HepG2 (cell line): ENCODE data around the gene GNL1. TPM values are rescaled to one million over a fixed set of nuclear protein-coding genes. Genes with fewer than 3 reads are reported as not detected.

Experiments used
- PRMT3 ChIP-seq: sonication (generic); formaldehyde crosslinking; IDR thresholded peaks from 2 replicates; pipeline ENCODE4 v1.8.1; 2022; ENCODE audit warnings: low read depth, mild to moderate bottlenecking, moderate library complexity, missing genetic modification reagents, borderline replicate concordance
- SP4 ChIP-seq: sonication (generic); formaldehyde crosslinking; IDR thresholded peaks from 2 replicates; pipeline ENCODE4 v1.8.1; 2023; ENCODE audit warnings: mild to moderate bottlenecking, missing genetic modification reagents
- SRF ChIP-seq: IDR thresholded peaks from 2 replicates; pipeline ENCODE4 v1.6.1; 2011; ENCODE audit warnings: mild to moderate bottlenecking, low read depth, low read length, moderate library complexity
- THAP11 ChIP-seq: IDR thresholded peaks from 2 replicates; pipeline ENCODE4 v1.6.1; 2016; ENCODE audit warnings: missing biosample characterization, missing genetic modification reagents
- ZNF329 ChIP-seq: sonication (generic); formaldehyde crosslinking; IDR thresholded peaks from 2 replicates; pipeline ENCODE4 v1.9.0; 2021; ENCODE audit warnings: low read depth, mild to moderate bottlenecking, missing genetic modification reagents
- ZNF441 ChIP-seq: sonication (generic); formaldehyde crosslinking; IDR thresholded peaks from 2 replicates; pipeline ENCODE4 v1.7.0; 2021; ENCODE audit warnings: missing genetic modification reagents, borderline replicate concordance
- ZNF672 ChIP-seq: sonication (generic); formaldehyde crosslinking; IDR thresholded peaks from 2 replicates; pipeline ENCODE4 v1.8.1; 2022; ENCODE audit warnings: missing genetic modification reagents
- polyA plus RNA-seq, 8 experiments: library from polyadenylated mRNA; depleted of rRNA in 3 of 8; stranded (reverse) in 7 of 8; unstranded in 1 of 8; fragments of >200 nt; fragmentation: Illumina TruSeq in 4 of 8; extraction: Trizol in 4 of 8; gene quantifications; 2 replicates each; pipeline versions ENCODE4 v1.2.1 to v1.2.3, GENCODE V29; 2011 to 2016; ENCODE audit warnings: low read depth in 4 of 8, missing spikeins in 1 of 8, mixed read lengths in 1 of 8; ENCODE audit not compliant: insufficient read depth in 1 of 8
- total RNA-seq, 5 experiments: library from RNA; depleted of rRNA; stranded (reverse); fragments of >200 nt; fragmentation: Illumina TruSeq; extraction: Trizol; gene quantifications; 2 replicates each; pipeline ENCODE4 v1.2.3, GENCODE V29; 2016; ENCODE audit warnings: low read depth in 1 of 5
- TF ChIP-seq, protein P1 (sequence below): sonication (generic); formaldehyde crosslinking; conservative IDR thresholded peaks from 2 replicates; pipeline ENCODE4 v1.8.0; 2022; ENCODE audit warnings: mild to moderate bottlenecking, moderate library complexity, missing genetic modification reagents
- TF ChIP-seq, protein P2 (sequence below): sonication (generic); formaldehyde crosslinking; IDR thresholded peaks from 2 replicates; pipeline ENCODE4 v1.4.0; 2020; ENCODE audit warnings: mild to moderate bottlenecking, missing genetic modification reagents
- TF ChIP-seq, protein P3 (sequence below): sonication (generic); formaldehyde crosslinking; IDR thresholded peaks from 2 replicates; pipeline ENCODE4 v1.5.0; 2020; ENCODE audit warnings: missing genetic modification reagents
- TF ChIP-seq, protein P4 (sequence below): sonication (generic); formaldehyde crosslinking; IDR thresholded peaks from 2 replicates; pipeline ENCODE4 v1.8.1; 2023; ENCODE audit warnings: missing genetic modification reagents, inconsistent platforms, borderline replicate concordance
- TF ChIP-seq, protein P5 (sequence below): sonication (generic); formaldehyde crosslinking; IDR thresholded peaks from 2 replicates; pipeline ENCODE4 v1.4.0; 2020; ENCODE audit warnings: missing genetic modification reagents

Gene GNL1
- total and polyA plus RNA-seq, 2 of the 13 experiments (the other 11 are each of a cell fraction or from before 2014, with no cell fraction given), result 35.0 to 55.6 TPM

DNA sequence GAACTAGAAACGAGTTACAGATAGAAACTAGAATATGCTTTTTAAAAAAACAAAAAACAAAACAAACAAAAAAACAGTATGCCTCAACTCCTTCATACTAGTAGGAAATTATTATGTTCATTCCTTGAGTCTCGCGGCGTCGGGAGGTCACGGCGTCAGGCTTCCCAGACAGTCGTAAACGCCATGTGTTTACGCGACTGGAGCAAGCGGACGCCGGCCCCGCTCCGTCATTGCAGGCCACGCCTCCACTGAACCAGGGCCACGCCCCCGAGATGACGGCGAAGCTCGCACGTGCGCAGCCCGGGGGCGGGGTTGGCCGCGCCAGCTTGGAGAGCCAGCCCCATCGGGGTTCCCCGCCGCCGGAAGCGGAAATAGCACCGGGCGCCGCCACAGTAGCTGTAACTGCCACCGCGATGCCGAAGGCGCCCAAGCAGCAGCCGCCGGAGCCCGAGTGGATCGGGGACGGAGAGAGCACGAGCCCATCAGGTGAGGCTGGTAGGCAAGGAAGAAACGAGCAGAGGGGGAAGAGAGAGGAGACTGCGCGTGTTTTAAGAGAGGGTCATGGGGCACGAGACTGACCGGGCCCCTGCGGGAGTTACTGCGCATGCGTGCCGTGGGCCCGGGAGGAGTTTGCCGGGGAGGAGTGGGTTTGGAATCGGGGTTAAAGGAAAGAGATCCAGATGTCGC, 14.9 kb upstream of the GNL1 start, which contains the start of gene ABCF1 (continued):
- TF ChIP-seq ZNF441 (peak; percentile 93), ZNF329 (CRISPR knock-in tag) (peak; percentile 83; the same call in 1 of the 2 replicates), SRF (no peak), PRMT3 (no peak), THAP11 (CRISPR knock-in tag) (peak; percentile 91), SP4 (CRISPR knock-in tag) (peak; percentile 96), ZNF672 (no peak)
- TF ChIP-seq, protein P1, sequence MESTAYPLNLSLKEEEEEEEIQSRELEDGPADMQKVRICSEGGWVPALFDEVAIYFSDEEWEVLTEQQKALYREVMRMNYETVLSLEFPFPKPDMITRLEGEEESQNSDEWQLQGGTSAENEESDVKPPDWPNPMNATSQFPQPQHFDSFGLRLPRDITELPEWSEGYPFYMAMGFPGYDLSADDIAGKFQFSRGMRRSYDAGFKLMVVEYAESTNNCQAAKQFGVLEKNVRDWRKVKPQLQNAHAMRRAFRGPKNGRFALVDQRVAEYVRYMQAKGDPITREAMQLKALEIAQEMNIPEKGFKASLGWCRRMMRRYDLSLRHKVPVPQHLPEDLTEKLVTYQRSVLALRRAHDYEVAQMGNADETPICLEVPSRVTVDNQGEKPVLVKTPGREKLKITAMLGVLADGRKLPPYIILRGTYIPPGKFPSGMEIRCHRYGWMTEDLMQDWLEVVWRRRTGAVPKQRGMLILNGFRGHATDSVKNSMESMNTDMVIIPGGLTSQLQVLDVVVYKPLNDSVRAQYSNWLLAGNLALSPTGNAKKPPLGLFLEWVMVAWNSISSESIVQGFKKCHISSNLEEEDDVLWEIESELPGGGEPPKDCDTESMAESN, result peak; percentile 97
- TF ChIP-seq, protein P2, sequence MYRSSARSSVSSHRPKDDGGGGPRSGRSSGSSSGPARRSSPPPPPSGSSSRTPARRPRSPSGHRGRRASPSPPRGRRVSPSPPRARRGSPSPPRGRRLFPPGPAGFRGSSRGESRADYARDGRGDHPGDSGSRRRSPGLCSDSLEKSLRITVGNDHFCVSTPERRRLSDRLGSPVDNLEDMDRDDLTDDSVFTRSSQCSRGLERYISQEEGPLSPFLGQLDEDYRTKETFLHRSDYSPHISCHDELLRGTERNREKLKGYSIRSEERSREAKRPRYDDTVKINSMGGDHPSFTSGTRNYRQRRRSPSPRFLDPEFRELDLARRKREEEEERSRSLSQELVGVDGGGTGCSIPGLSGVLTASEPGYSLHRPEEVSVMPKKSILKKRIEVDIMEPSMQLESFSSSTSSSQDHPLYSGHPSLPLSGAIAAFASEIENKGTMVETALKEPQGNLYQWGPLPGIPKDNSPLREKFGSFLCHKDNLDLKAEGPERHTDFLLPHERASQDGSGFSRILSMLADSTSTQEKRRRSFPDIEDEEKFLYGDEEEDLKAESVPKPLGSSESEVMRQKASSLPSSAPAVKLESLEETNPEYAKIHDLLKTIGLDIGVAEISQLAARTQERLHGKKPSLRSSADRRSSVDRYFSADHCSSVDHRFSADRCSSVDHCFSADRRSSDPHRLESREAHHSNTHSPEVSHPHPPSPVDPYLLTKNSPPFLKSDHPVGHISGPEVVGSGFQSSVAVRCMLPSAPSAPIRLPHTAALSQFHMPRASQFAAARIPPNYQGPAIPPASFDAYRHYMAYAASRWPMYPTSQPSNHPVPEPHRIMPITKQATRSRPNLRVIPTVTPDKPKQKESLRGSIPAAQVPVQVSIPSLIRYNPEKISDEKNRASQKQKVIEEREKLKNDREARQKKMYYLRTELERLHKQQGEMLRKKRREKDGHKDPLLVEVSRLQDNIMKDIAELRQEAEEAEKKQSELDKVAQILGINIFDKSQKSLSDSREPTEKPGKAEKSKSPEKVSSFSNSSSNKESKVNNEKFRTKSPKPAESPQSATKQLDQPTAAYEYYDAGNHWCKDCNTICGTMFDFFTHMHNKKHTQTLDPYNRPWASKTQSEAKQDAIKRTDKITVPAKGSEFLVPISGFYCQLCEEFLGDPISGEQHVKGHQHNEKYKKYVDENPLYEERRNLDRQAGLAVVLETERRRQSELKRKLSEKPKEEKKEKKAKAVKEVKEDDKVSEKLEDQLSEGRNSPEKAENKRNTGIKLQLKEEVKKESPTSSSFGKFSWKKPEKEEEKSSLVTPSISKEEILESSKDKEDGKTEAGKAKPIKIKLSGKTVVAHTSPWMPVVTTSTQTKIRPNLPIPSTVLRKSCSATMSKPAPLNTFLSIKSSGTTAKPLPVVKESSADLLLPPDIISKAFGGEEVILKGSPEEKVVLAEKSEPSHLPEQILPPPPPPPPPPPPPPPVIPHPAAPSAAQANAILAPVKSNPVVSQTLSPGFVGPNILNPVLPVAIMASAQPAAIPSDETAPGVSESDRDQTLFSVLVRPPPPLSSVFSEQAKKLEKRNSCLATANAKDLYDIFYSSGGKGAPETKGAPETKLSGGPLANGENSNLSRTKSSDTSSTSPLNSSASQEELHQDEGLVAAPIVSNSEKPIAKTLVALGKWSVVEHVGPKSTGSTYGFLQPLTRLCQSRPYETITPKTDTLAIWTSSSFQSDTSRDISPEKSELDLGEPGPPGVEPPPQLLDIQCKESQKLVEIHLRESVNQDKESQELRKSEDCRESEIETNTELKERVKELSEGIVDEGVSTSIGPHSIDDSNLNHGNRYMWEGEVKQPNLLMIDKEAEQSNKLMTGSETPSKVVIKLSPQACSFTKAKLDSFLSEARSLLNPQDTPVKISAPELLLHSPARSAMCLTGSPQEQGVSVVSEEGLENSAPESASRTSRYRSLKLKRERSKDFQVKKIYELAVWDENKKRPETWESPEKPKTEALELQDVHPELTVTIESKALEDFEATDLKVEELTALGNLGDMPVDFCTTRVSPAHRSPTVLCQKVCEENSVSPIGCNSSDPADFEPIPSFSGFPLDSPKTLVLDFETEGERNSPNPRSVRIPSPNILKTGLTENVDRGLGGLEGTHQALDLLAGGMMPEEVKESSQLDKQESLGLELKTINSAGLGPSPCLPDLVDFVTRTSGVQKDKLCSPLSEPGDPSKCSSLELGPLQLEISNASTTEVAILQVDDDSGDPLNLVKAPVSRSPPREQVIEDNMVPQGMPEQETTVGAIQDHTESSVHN (CRISPR knock-in tag), result peak; percentile 83; the same call in 1 of the 2 replicates
- TF ChIP-seq, protein P3, sequence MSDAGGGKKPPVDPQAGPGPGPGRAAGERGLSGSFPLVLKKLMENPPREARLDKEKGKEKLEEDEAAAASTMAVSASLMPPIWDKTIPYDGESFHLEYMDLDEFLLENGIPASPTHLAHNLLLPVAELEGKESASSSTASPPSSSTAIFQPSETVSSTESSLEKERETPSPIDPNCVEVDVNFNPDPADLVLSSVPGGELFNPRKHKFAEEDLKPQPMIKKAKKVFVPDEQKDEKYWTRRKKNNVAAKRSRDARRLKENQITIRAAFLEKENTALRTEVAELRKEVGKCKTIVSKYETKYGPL, result peak; percentile 85
- TF ChIP-seq, protein P4, sequence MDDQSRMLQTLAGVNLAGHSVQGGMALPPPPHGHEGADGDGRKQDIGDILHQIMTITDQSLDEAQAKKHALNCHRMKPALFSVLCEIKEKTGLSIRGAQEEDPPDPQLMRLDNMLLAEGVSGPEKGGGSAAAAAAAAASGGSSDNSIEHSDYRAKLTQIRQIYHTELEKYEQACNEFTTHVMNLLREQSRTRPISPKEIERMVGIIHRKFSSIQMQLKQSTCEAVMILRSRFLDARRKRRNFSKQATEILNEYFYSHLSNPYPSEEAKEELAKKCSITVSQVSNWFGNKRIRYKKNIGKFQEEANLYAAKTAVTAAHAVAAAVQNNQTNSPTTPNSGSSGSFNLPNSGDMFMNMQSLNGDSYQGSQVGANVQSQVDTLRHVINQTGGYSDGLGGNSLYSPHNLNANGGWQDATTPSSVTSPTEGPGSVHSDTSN, result 0 out of 2 replicates have a peak, but pooled peaks have one; percentile 37
- TF ChIP-seq, protein P5, sequence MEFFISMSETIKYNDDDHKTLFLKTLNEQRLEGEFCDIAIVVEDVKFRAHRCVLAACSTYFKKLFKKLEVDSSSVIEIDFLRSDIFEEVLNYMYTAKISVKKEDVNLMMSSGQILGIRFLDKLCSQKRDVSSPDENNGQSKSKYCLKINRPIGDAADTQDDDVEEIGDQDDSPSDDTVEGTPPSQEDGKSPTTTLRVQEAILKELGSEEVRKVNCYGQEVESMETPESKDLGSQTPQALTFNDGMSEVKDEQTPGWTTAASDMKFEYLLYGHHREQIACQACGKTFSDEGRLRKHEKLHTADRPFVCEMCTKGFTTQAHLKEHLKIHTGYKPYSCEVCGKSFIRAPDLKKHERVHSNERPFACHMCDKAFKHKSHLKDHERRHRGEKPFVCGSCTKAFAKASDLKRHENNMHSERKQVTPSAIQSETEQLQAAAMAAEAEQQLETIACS, result peak; percentile 35; the same call in 1 of the 2 replicates
